GM19455 (cell line): ENCODE data around the gene CD58.

ENCODE experiments used
- ATAC-seq: cut with Tn5 transposase; IDR thresholded peaks from one replicate; pipeline ENCODE4 v1.9.1; 2021; ENCODE audit not compliant: unreplicated experiment

CD58 gene

DNA sequence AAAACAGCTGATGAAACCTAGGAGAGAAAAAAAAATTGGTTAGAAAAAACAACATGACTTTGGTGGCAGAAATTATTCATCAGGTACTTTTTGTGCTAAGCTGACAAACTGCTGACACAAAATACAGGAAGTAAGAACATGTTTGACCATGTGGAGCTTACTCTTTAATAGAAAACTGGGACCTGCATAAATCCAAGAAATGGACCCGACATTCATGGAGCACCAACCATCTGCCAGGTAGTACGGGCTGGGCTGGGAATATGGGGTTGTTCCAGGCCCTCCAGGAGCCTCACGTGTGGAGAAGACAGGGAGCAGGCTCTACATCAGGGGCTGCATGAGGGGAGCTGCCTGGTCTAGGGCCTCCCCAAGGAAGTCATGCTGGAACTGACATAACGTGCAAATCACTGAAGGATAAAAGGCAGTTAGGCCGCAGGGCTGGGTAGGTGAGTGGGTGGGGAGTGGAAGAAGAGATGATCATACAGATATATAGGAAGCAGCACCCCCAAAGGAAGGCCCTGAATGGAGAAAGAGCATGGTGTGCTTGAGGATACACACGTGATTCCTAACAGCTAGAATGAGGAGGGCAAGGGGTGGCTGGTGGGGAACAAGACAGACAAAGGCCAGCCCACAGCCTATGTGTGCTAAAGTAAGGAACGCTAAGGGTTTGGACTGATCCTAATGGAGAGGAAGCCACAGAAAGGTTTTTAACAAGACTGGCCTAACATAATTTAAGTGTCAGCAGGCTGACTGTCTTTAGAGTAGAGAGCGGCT, 26.1 kb downstream of the CD58 start:
- ATAC-seq: no peak

DNA sequence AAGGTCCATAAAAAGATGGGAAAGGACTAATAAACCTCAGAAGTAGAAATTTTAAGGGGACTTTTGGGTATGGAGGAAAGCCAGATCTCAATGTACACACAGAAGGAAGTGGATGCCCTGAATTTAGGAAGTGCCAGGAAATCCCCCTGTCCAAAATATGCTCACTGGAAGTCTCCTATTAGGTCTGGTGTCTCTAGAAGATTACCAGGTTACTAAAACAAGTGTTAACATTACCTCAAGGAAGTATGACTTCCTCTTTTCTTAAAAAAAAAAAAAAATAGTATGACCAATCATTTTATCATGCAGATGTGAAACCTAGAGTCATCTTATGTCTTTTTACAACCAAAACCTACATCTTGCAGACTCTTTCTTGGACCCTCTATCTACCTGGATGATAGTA, 30.7 kb downstream of the CD58 start:
- peak; percentile 61 for ATAC-seq

DNA sequence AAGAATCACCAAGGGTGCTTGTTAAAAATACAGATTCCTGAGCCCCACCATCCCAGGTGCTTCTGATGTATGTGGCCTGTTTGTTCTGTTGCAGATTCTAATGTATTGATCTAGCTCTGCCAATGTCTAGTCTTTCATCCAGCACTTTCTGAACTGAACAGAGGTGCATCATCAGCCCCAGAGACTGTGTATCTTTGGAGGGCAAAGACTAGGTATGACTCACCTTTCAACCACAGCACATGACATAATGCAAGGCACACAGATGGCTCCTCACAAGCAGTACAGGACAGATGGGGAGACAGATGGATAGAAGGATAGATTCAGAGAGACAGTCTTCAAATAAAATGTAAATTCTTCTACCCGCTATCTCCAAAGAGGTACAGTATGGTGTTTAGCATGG, 32.3 kb downstream of the CD58 start:
- peak; percentile 72 for ATAC-seq

- no peak for ATAC-seq
Observed at GRCh38 chr1:116537898-116538297, 32.9 kb downstream of the CD58 start.

DNA sequence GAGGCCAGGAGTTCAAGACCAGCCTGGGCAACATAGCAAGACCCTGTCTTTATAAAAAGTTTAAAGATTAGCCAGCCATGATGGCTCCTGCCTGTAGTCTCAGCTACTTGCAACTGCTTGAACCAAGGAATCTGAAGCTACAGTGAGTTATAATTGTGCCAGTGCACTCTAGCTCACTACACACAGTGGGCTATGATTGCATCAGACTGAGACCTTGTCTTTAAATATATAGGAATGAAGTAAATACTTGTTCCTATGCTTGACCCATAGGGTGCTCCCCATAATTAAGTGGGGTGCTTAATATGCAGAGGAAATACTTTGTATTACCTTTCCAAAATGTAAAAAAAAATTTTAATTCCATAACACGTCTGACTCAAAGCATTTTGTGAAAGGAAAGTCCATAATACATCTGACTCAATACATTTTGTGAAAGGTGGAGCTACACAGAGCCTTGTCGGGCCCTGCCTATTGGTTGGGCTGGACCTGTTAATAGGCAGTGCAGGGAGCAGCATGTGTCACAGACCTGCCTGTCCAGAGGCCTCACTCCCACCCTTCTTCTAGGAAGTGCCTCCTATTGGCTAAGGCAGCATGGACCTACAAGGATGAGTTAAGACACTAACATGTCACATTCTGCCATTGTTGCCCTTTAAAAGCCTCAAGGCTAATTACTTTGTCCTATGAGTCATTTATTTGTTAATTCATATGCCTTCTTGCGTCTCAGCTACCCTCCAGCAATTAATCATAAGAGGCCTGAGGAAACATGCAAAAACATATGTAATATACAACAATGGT, 33.6 kb downstream of the CD58 start:
- ATAC-seq: no peak

DNA sequence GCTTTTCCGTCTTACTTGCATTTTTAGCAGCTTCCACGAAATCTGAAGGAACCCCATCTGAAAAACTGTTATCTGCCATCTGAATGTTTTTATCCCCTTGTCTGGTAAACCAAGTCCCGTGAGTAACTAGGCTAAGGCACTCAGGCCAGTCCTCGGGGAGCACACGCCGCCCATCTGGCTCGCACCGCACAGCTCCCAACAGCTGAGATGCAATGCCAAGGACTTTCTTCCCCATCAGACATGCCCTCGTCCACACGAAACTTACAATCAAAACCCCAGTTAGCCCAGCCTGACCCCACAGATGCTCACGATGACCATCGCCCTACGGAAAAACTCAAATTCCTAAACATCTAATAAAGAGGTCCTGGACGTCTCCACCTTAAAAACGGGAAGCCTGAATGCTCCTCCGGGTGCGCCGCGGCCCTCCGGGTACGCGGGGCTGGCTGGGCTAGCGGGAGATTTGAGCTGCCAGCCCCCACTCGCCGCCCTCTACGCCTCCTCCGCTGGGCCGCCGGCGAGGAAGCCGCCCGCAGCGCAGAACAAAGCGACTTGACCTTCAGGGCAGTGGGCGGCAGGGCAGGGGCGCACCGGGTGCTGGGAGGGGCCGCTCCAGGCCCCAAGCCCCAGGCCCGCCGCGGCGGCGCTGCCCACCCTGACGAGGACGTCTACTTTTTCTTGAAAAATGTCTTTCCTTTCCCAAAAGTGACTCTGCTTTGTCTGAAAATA, 36.6 kb downstream of the CD58 start:
- ATAC-seq: no peak

DNA sequence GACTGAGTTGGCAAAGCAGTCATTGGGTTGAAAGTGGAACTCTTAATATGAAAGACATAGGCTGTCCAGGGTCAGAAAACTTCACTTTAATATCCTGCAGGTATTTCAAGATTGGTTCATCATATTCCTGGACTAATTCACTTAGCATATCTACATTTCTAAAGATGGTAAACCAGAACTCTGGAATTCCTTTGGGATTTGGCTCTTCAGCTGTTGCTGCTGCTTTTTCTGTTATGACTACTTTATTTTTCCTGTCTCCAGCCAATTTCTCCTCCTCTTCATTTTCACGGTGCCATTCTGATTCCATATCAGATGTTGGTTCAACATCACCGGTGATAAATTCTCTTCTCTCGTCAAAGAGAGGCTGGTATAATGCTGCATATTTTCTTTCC, 37.4 kb downstream of the CD58 start:
- no peak for ATAC-seq

DNA sequence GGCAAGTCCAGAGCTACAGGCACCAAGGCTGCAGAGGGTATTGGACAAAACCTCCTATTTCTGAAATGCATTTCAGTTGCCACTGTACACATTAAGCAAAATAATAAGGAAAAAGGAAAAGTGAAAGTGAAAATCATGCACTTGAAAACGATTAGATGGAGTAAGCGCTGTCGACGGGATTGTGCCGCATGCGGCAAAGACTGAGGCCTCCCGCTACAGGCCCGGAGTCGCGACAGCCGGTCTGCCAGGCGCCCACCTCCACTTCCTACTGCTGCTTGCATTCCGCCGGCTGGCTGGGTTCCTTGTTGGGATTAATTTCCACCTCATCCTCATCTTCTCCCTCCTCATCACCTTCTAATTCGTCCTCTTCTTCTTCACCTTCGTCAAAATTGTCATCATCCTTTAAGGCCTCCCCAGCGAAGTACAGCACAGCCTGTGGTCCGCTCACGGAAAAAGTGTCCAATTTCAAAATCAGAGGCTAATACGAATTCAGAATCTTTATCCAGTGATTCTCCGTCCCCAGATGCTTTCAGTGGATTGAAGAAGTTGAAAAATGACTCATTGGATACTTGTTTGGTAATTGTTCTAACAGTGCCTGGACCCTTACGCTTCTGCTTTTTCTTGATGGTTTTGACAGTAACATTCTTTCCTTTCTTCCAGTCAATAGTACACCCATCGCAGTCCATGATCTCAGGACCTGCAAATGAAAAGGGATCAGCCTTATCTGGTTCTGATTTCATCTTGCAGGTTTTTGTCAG, 38.0 kb downstream of the CD58 start:
- no peak for ATAC-seq

DNA sequence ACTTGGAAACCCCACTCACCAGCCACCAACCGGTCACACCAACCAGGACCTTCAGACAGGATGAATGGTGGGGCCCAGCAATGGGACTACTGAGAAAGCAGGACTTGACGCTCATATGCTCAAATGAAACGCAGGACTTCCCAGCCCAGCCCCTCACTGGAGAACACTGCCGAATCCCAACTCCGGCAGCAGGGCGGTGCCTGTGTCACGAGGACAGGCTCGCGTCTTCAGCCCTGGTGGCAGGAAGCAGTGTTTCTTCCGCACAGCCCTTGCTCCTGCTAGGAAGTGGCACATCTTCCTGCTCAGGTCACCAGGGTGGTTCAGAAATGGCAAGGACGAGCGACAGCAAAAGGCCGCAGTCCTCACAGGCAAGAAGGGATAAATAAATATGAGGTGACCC, 38.9 kb downstream of the CD58 start:
- no peak for ATAC-seq

DNA sequence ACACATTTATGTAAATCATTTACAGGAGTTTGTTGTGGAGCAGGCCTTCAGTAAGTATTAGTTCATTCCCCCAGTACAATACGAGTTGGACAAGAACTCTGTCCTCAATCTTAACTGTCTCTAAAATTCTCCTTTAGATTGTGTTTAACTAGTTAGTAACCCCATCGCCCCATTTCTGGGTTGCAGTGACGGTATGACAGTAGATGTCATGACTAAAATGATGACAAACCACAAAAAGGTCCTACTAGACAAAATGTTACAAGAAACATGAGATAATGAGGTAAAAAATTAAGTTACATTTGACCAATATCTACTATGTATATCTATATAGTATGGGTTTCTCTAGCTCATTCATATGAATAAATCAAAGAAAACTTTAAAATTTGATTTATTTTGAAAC, 41.1 kb downstream of the CD58 start:
- no peak for ATAC-seq

- ATAC-seq: no peak
Observed at GRCh38 chr1:116529199-116529631, 41.6 kb downstream of the CD58 start.

DNA sequence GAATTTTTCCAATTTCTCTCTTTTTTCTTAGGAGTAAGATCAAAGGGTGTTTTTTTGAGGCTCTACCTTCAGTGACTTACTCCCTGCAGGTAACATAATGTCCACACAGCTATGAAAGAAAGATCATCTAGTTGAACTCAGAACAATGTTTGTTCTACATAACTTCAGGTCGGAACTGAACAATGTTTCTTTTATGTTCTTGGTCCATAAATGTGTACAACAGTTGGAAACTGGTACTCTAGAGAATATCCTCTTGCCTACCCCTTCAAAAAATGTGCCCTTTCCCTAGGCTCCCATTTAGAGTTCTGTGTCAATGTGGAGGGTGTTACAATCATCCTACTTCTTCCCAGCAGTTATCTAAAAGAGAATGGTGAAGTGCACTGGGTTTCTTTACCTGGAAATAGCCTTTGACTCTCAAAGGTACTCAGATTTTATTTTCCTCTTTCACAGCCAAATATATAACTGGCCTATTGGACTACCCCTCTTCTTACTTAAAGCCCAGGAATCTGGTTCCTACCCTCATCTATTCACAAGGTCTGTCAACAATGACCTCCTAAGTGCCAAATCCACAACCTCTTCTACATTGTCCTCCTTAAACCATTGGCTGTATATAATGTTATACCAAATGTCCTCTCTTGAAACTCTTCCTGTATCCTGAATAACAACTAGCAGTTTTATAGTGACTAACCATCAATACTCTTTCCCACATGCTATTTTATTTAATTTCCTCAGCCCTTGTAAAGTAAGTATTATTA, 42.3 kb downstream of the CD58 start:
- no peak for ATAC-seq

DNA sequence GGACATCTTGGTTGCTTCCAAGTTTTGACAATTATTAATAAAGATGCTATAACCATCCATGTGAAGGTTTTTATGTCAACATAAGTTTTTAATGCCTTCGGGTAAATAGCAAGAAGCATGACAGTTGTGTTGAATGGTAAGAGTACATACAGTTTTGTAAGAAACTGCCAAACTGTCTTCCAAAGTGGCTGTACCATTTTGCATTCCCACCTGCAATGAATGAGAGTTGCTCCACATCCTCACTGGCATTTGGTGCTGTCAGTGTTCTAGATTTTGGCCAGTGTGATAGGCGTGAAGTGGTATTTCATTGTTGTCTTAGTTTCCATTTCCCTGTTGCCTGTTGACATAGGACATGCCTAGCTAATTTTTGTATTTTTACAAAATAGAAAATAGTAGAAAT, 45.4 kb downstream of the CD58 start:
- no peak for ATAC-seq

GRCh38 chr1:116521186-116521585, 49.6 kb downstream of the CD58 start:
- ATAC-seq: no peak

GRCh38 chr1:116518400-116518799, 52.4 kb downstream of the CD58 start:
- no peak for ATAC-seq

DNA sequence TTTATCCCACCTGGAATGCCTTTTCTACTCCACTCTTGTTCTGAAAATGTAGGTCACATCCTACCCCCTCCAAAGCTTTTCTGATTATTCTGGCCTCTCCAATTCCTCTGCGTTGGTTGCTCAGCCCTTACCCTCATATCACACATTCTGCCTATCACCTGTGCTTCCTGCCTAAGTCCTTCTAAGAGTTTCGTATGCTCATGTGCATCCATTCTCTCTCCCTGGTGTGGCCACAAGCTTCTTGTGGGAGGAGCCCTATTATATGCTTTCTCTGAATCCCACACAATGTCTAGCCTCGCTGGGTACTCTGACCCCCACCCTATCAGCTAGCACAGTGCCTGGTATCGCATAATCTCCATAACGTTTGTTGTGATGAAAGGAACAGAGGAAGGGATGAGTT, 54.2 kb downstream of the CD58 start:
- ATAC-seq: no peak

GRCh38 chr1:116515702-116516101, 55.1 kb downstream of the CD58 start:
- ATAC-seq: no peak

GRCh38 chr1:116514708-116515525, 55.9 kb downstream of the CD58 start:
- ATAC-seq: peak; percentile 70

DNA sequence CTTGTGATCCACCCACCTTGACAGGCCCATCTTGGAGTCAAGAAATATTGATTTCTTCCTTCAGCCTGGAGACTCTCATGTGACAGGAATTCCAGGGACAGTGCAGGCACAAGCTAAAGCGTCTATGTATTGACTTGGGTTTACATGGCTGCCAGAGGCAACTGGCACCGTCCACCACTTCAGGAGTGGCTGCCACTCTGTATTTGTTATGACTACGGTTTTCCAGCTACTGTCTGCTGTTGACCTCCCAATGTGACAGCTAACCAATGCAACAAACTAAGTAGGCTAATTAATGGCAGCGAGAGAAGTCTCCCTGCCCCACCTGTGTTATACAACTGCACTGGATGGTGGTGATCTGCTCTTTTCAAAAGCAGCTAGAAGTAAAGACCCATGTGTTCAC, 56.9 kb downstream of the CD58 start:
- no peak for ATAC-seq
